Measurements from ENCODE around the gene CALHM5.

CALHM5 gene

GRCh38 chr6:116550796-116551195 is 39.4 kb downstream of the CALHM5 start:
- no peak for DNase-seq (ENCODE audit: low spot score)

GRCh38 chr6:116553451-116553850 is 42.0 kb downstream of the CALHM5 start, which contains the start of gene CALHM4:
Gene CALHM4, plus strand, starts transcription at chr6:116553751. Its CDS starts 43 bp downstream, at chr6:116553794.
- DNase-seq (ENCODE audit: low spot score): no peak

- peak; percentile 54 for DNase-seq (ENCODE audit: low spot score)
Observed at GRCh38 chr6:116556065-116556464, 44.6 kb downstream of the CALHM5 start.

- DNase-seq (ENCODE audit: low spot score): no peak
Observed at GRCh38 chr6:116556814-116557415, 45.5 kb downstream of the CALHM5 start.

GRCh38 chr6:116557893-116558292 is 46.5 kb downstream of the CALHM5 start:
- DNase-seq (ENCODE audit: low spot score): peak; percentile 73

GRCh38 chr6:116560130-116560529 is 48.7 kb downstream of the CALHM5 start:
- DNase-seq (ENCODE audit: low spot score): no peak

- DNase-seq (ENCODE audit: low spot score): peak; percentile 58
Observed at GRCh38 chr6:116561377-116562018, 50.1 kb downstream of the CALHM5 start.

- DNase-seq (ENCODE audit: low spot score): no peak
Observed at GRCh38 chr6:116562019-116562403, 50.6 kb downstream of the CALHM5 start.

- no peak for DNase-seq (ENCODE audit: low spot score)
Observed at GRCh38 chr6:116562614-116563013, 51.2 kb downstream of the CALHM5 start.

- no peak for DNase-seq (ENCODE audit: low spot score)
Observed at GRCh38 chr6:116563830-116564229, 52.4 kb downstream of the CALHM5 start.

GRCh38 chr6:116564311-116564710 is 52.9 kb downstream of the CALHM5 start:
- DNase-seq (ENCODE audit: low spot score): peak; percentile 14

- peak; percentile 24 for DNase-seq (ENCODE audit: low spot score)
Observed at GRCh38 chr6:116564921-116565872, 53.8 kb downstream of the CALHM5 start.

- DNase-seq (ENCODE audit: low spot score): no peak
Observed at GRCh38 chr6:116568111-116568510, 56.7 kb downstream of the CALHM5 start.

- DNase-seq (ENCODE audit: low spot score): no peak
Observed at GRCh38 chr6:116568821-116569755, 57.6 kb downstream of the CALHM5 start.

- DNase-seq (ENCODE audit: low spot score): peak; percentile 98
Observed at GRCh38 chr6:116570856-116571682, 59.6 kb downstream of the CALHM5 start, which contains the start of gene RWDD1. Gene RWDD1, plus strand, starts transcription at chr6:116571504. Its CDS starts 79 bp downstream, at chr6:116571583.

GRCh38 chr6:116571683-116572000 is 60.2 kb downstream of the CALHM5 start:
- no peak for DNase-seq (ENCODE audit: low spot score)

GRCh38 chr6:116572162-116572561 is 60.7 kb downstream of the CALHM5 start:
- peak; percentile 47 for DNase-seq (ENCODE audit: low spot score)

Data from AG20443 (cell line).